Hepatocyte (in vitro differentiated cells): ENCODE data around the gene KCNQ1.

Source experiments
- EZH2 ChIP-seq: fragments of 200-600 bp; sonication (generic); IDR thresholded peaks from 2 replicates; pipeline ENCODE4 v1.6.1; 2016; ENCODE audit warnings: antibody characterized with exemption, mild to moderate bottlenecking, borderline replicate concordance
- TF ChIP-seq, protein P1 (sequence below): fragments of 200-600 bp; sonication (generic); IDR thresholded peaks from 2 replicates; pipeline ENCODE4 v1.5.1; 2016; ENCODE audit warnings: antibody characterized with exemption, mild to moderate bottlenecking; ENCODE audit not compliant: poor library complexity

DNA sequence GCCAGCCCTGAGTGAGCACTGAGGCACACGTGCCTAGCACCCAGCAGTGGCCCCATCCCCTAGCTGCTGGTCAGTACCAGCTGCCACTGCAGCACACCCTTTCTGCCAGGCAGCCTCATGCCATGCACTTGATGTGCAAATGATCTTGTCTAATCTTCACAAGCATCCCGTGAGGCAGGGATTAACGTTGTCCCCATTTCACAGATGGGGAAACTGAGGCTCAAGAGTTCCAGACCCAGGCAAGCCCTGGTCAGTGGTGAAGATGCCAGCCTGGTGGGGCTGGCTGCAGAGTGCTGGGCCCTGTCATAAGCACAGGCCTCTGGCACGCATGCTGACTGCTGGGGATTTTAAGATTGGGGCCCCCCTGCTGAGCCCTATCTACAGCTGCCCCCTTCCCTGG lies 449.1 kb downstream of the KCNQ1 start:
- TF ChIP-seq, protein P1, sequence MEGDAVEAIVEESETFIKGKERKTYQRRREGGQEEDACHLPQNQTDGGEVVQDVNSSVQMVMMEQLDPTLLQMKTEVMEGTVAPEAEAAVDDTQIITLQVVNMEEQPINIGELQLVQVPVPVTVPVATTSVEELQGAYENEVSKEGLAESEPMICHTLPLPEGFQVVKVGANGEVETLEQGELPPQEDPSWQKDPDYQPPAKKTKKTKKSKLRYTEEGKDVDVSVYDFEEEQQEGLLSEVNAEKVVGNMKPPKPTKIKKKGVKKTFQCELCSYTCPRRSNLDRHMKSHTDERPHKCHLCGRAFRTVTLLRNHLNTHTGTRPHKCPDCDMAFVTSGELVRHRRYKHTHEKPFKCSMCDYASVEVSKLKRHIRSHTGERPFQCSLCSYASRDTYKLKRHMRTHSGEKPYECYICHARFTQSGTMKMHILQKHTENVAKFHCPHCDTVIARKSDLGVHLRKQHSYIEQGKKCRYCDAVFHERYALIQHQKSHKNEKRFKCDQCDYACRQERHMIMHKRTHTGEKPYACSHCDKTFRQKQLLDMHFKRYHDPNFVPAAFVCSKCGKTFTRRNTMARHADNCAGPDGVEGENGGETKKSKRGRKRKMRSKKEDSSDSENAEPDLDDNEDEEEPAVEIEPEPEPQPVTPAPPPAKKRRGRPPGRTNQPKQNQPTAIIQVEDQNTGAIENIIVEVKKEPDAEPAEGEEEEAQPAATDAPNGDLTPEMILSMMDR, result no peak
- TF ChIP-seq EZH2, result no peak
